ENCODE measurements around the gene MRAS. TPM values are rescaled to one million over a fixed set of nuclear protein-coding genes. Genes with fewer than 3 reads are reported as not detected.
A peak's percentile ranks its signal among the peaks of the same experiment; 100 is the strongest.

MRAS gene
- total RNA-seq = 10 to 100 TPM; 13.8 to 83.0 (median 46.8) TPM

- Histone ChIP-seq H3K9me3 (no peaks in the 10 kb centered on the region), H3K36me3 (no peaks in the 10 kb centered on the region), H3K27me3 (no peaks in the 10 kb centered on the region), H3K27ac (peak within 1 kb of the TSS; percentile 97), H3K4me3 (peak within 1 kb of the TSS; percentile 72 to 77), H3K4me1 (no peaks in the 10 kb centered on the region)
- peak in 1 of 2 donors; percentile 80 for TF ChIP-seq POLR2A (IDR thresholded peaks at IDR 0.05)
- TF ChIP-seq, protein P1, sequence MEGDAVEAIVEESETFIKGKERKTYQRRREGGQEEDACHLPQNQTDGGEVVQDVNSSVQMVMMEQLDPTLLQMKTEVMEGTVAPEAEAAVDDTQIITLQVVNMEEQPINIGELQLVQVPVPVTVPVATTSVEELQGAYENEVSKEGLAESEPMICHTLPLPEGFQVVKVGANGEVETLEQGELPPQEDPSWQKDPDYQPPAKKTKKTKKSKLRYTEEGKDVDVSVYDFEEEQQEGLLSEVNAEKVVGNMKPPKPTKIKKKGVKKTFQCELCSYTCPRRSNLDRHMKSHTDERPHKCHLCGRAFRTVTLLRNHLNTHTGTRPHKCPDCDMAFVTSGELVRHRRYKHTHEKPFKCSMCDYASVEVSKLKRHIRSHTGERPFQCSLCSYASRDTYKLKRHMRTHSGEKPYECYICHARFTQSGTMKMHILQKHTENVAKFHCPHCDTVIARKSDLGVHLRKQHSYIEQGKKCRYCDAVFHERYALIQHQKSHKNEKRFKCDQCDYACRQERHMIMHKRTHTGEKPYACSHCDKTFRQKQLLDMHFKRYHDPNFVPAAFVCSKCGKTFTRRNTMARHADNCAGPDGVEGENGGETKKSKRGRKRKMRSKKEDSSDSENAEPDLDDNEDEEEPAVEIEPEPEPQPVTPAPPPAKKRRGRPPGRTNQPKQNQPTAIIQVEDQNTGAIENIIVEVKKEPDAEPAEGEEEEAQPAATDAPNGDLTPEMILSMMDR (IDR thresholded peaks at IDR 0.05) = peak in 3 of 4 experiments; percentile 35 to 56 (median 43)
- DNase-seq = peak; percentile 76 to 79
- intact Hi-C loops (cut with DNase I; ENCODE audit: low total_unique reads) = no loop called here
These were observed at the start of gene MRAS for GRCh38 chr3:138347960-138348753. TSS of gene MRAS (plus strand) at chr3:138348579. CDS start at chr3:138372884, 24,305 bp downstream.

- H3K9me3 ChIP-seq = no peaks in the 10 kb centered on the region
- H3K36me3 ChIP-seq = no peaks in the 10 kb centered on the region
- H3K4me3 ChIP-seq = no peak overlapping the region
- intact Hi-C loops (cut with DNase I; ENCODE audit: low total_unique reads) = no loop called here
- H3K4me1 ChIP-seq = no peaks in the 10 kb centered on the region
- H3K27me3 ChIP-seq = no peaks in the 10 kb centered on the region
- H3K27ac ChIP-seq = no peak overlapping the region
- TF ChIP-seq, protein P1 (IDR thresholded peaks at IDR 0.05) = no peak
- TF ChIP-seq POLR2A (IDR thresholded peaks at IDR 0.05) = no peak
- DNase-seq = no peak
These were observed 47.7 kb upstream of the MRAS start for GRCh38 chr3:138300647-138301046.

DNA sequence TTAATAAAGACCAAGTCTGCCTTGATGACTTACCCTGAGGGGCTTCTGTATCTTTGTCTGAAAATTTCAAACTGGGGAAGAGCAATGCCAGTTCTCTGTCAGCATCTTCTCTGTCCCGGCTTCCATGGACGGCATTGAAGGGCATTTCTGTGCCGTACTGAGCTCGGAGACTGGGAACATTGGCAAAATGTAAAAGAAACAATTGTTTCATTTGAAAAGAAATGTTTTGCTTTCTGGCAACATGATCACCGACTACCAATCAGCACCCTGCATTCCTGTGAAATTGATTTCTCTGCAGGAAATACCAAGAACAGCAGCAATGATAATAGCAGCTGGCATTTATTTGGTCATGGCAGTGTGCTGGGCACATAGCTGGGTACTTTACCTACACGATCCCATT lies 44.9 kb upstream of the MRAS start:
- no peak overlapping the region for H3K4me3 ChIP-seq

DNA sequence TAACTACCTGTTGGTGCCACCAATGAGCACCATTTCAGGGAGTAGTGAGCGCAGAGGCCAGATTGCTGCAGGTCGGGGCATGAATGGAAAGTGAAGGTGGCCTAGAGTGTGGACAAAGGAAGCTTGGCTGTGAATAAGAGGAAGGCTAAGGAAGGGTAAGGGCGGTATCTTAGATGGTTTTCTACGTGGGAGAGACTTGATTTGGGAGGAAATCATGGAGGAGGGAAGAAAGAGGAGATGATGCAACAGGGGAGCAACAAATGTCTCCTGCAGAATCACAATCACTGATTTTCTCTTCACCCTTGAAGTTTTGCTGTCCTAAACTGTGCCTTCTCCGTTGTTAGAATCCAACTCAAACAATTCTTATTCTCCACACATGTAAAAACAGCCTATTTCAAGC lies 40.5 kb upstream of the MRAS start:
- H3K27me3 ChIP-seq = no peaks in the 10 kb centered on the region
- H3K36me3 ChIP-seq = no peaks in the 10 kb centered on the region
- no peaks in the 10 kb centered on the region for H3K4me1 ChIP-seq
- H3K9me3 ChIP-seq = peaks cover 0 to 7% of the 10 kb centered on the region in 2 donors
- TF ChIP-seq POLR2A (IDR thresholded peaks at IDR 0.05) = no peak
- TF ChIP-seq, protein P1 (IDR thresholded peaks at IDR 0.05) = no peak
- no peak overlapping the region for H3K4me3 ChIP-seq
- no peak for DNase-seq
- intact Hi-C loops (cut with DNase I; ENCODE audit: low total_unique reads) = no loop called here
- no peak overlapping the region for H3K27ac ChIP-seq

More for the DNA sequence above, 44.9 kb upstream of the MRAS start:
- Histone ChIP-seq H3K27me3 (no peaks in the 10 kb centered on the region), H3K9me3 (no peaks in the 10 kb centered on the region), H3K36me3 (no peaks in the 10 kb centered on the region), H3K4me1 (no peaks in the 10 kb centered on the region), H3K27ac (no peak overlapping the region)
- DNase-seq = no peak
- no peak for TF ChIP-seq POLR2A (IDR thresholded peaks at IDR 0.05)
- TF ChIP-seq, protein P1 (IDR thresholded peaks at IDR 0.05) = no peak
- intact Hi-C loops (cut with DNase I; ENCODE audit: low total_unique reads) = no loop called here

- Histone ChIP-seq H3K4me1 (no peaks in the 10 kb centered on the region), H3K9me3 (peaks cover 0 to 7% of the 10 kb centered on the region in 2 donors), H3K36me3 (no peaks in the 10 kb centered on the region), H3K4me3 (no peak overlapping the region), H3K27me3 (no peaks in the 10 kb centered on the region), H3K27ac (no peak overlapping the region)
- no peak for TF ChIP-seq POLR2A (IDR thresholded peaks at IDR 0.05)
- TF ChIP-seq, protein P1 (IDR thresholded peaks at IDR 0.05) = no peak
- intact Hi-C loops (cut with DNase I; ENCODE audit: low total_unique reads) = no loop called here
- DNase-seq = no peak
These were observed 39.6 kb upstream of the MRAS start for GRCh38 chr3:138308783-138309182.
